Measurements from ENCODE around the gene TCF21.

DNA sequence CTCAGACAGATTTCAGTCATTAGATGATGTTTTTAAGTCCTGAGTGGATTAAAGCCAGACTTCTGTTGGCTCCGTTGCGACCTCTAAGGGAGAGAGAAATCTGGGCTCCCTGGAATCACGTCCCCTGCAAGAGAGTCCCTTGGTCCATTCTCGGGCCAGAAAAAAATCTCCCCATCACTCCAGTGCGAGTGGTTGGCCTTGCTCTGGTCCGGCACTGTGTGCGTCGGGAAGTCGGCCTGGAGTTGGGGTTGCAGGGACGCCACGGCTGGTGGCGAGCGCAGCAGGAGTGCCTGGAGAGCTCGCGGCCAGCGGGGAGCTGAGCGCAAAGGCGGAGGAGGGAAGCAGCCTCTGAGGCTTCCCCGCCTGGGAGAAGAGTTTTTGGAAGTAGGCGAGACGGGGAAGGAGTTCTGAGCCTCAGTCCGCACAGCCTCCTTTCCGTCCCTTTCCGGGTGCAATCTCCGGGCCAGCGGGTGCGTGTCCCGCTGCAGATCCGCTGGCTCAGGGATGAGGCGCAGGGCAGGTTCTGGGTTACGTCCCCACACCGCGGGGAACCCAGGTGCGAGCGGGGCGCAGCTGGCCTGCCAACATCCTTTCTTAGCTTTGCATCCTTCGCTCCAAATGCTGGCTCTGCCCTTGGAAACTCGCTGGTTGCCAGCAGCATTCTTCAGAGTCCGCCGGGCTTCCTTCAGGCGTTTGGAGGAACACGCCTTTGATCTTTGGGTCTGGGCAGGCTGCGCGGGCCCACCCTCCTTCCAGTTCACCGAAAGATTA, 6.8 kb downstream of the TCF21 start:
- TF ChIP-seq CTCF (conservative IDR thresholded peaks at IDR 0.05) (no peak), EZH2 (IDR thresholded peaks at IDR 0.05; ENCODE audit: low read depth) (no peak)
